ENCODE data around the gene MCM5.

GRCh38 chr22:35399678-35400500 lies at the start of gene MCM5:
- TF ChIP-seq CTCF (conservative IDR thresholded peaks at IDR 0.05) (no peak), ZFX (IDR thresholded peaks at IDR 0.05) (no peak)

All from C4-2B (cell line).